Naive B cell (primary cell): ENCODE data around the gene BTG3. TPM values are rescaled to one million over a fixed set of nuclear protein-coding genes. Genes with fewer than 3 reads are reported as not detected.
A peak's percentile ranks its signal among the peaks of the same experiment; 100 is the strongest.

Source experiments
- ATAC-seq, 2 donors: fragments of 150-1000 bp; cut with Tn5 transposase; 2 replicates each; pipeline ENCODE4 v1.10.0; 2021; ENCODE audit warnings: low read depth in 2 of 2, mild to moderate bottlenecking in 2 of 2, moderate library complexity in 2 of 2
- DNase-seq: peaks from one replicate; pipeline ENCODE4 v3.0.0; 2022
- H3K27ac Mint-ChIP-seq, 6 donors: one replicate each; pipeline ENCODE4 v1.8.0; 2020 to 2022; ENCODE audit warnings: mild to moderate bottlenecking in 6 of 6, mixed read lengths in 6 of 6, moderate library complexity in 5 of 6, inconsistent platforms in 2 of 6
- H3K27me3 Mint-ChIP-seq, 3 donors: one replicate each; pipeline ENCODE4 v1.8.0; 2021 to 2022; ENCODE audit warnings: mixed read lengths in 3 of 3, mild to moderate bottlenecking in 1 of 3
- H3K36me3 Mint-ChIP-seq, 2 donors: one replicate each; pipeline ENCODE4 v1.8.0; 2020 to 2022; ENCODE audit warnings: mixed read lengths in 2 of 2, inconsistent platforms in 1 of 2, mild to moderate bottlenecking in 1 of 2
- H3K4me1 Mint-ChIP-seq, 3 donors: one replicate each; pipeline ENCODE4 v1.8.0; 2020 to 2022; ENCODE audit warnings: mixed read lengths in 3 of 3, inconsistent platforms in 1 of 3, mild to moderate bottlenecking in 1 of 3, moderate library complexity in 1 of 3
- H3K4me3 Mint-ChIP-seq, 8 donors: one replicate each; pipeline ENCODE4 v1.8.0; 2020 to 2022; ENCODE audit warnings: mild to moderate bottlenecking in 8 of 8, mixed read lengths in 8 of 8, moderate library complexity in 8 of 8, inconsistent platforms in 2 of 8
- H3K9me3 Mint-ChIP-seq, 7 donors: one replicate each; pipeline ENCODE4 v1.8.0; 2020 to 2022; ENCODE audit warnings: mixed read lengths in 7 of 7, mild to moderate bottlenecking in 5 of 7, inconsistent platforms in 2 of 7, moderate library complexity in 1 of 7
- polyA plus RNA-seq, 6 donors: library from polyadenylated mRNA; unstranded; fragments of 300-500 nt; fragmentation: Illumina TruSeq; gene quantifications; one replicate each; pipeline ENCODE4 v1.2.3, GENCODE V29; 2021; ENCODE audit warnings: low read depth in 6 of 6

BTG3 gene
- polyA plus RNA-seq, 6 donors from 2014 or later: 5.5 to 9.7 (median 7.9) TPM

GRCh38 chr21:17578162-17578561 is 34.5 kb downstream of the BTG3 start:
- Mint-ChIP-seq H3K36me3 (no peaks in the 10 kb centered on the region), H3K27ac (no peak overlapping the region), H3K27me3 (peaks cover 7 to 20% (median 12%) of the 10 kb centered on the region in 3 donors), H3K4me3 (peak overlapping the region in 1 of 8 donors; percentile 34), H3K9me3 (no peaks in the 10 kb centered on the region), H3K4me1 (no peaks in the 10 kb centered on the region)
- DNase-seq (no peak), ATAC-seq (no peak)

- Mint-ChIP-seq H3K9me3 (no peaks in the 10 kb centered on the region), H3K27me3 (peaks cover 11 to 25% (median 15%) of the 10 kb centered on the region in 3 donors), H3K27ac (no peak overlapping the region), H3K36me3 (no peaks in the 10 kb centered on the region), H3K4me1 (no peaks in the 10 kb centered on the region), H3K4me3 (no peak overlapping the region)
- ATAC-seq: no peak
- DNase-seq: no peak
Measured at GRCh38 chr21:17577701-17578100, 35.0 kb downstream of the BTG3 start.

- H3K27ac Mint-ChIP-seq: no peak overlapping the region
- H3K36me3 Mint-ChIP-seq: no peaks in the 10 kb centered on the region
- DNase-seq (no peak), ATAC-seq (no peak)
- no peaks in the 10 kb centered on the region for H3K4me1 Mint-ChIP-seq
- H3K9me3 Mint-ChIP-seq: no peaks in the 10 kb centered on the region
- no peak overlapping the region for H3K4me3 Mint-ChIP-seq
- peaks cover 6 to 28% (median 11%) of the 10 kb centered on the region in 3 donors for H3K27me3 Mint-ChIP-seq
Measured at GRCh38 chr21:17576080-17576835, 36.4 kb downstream of the BTG3 start.

GRCh38 chr21:17575076-17575475 is 37.6 kb downstream of the BTG3 start:
- Mint-ChIP-seq H3K27me3 (peaks cover 6 to 33% (median 14%) of the 10 kb centered on the region in 3 donors), H3K4me1 (no peaks in the 10 kb centered on the region), H3K27ac (peak overlapping the region in 1 of 6 donors; percentile 11), H3K4me3 (no peak overlapping the region), H3K9me3 (no peaks in the 10 kb centered on the region), H3K36me3 (no peaks in the 10 kb centered on the region)
- DNase-seq (no peak), ATAC-seq (no peak)

GRCh38 chr21:17572431-17572830 is 40.3 kb downstream of the BTG3 start:
- H3K4me3 Mint-ChIP-seq: no peak overlapping the region
- DNase-seq (no peak), ATAC-seq (no peak)
- no peaks in the 10 kb centered on the region for H3K36me3 Mint-ChIP-seq
- no peaks in the 10 kb centered on the region for H3K4me1 Mint-ChIP-seq
- H3K27me3 Mint-ChIP-seq: peaks cover 6 to 29% (median 17%) of the 10 kb centered on the region in 3 donors
- no peaks in the 10 kb centered on the region for H3K9me3 Mint-ChIP-seq
- no peak overlapping the region for H3K27ac Mint-ChIP-seq

GRCh38 chr21:17570786-17571185 is 41.9 kb downstream of the BTG3 start:
- Mint-ChIP-seq H3K36me3 (no peaks in the 10 kb centered on the region), H3K4me1 (no peaks in the 10 kb centered on the region), H3K9me3 (no peaks in the 10 kb centered on the region), H3K4me3 (no peak overlapping the region), H3K27ac (no peak overlapping the region), H3K27me3 (peaks cover 6 to 29% (median 17%) of the 10 kb centered on the region in 3 donors)
- DNase-seq: no peak
- no peak for ATAC-seq

GRCh38 chr21:17560377-17561025 is 52.2 kb downstream of the BTG3 start:
- H3K27ac Mint-ChIP-seq: no peak overlapping the region
- H3K4me1 Mint-ChIP-seq: no peaks in the 10 kb centered on the region
- H3K4me3 Mint-ChIP-seq: no peak overlapping the region
- DNase-seq (no peak), ATAC-seq (no peak)
- H3K9me3 Mint-ChIP-seq: peaks cover 0 to 1% (median 0%) of the 10 kb centered on the region in 7 donors
- H3K36me3 Mint-ChIP-seq: no peaks in the 10 kb centered on the region
- H3K27me3 Mint-ChIP-seq: peaks cover 0 to 12% (median 0%) of the 10 kb centered on the region in 3 donors

- Mint-ChIP-seq H3K4me3 (peak overlapping the region in 1 of 8 donors; percentile 64), H3K27ac (no peak overlapping the region), H3K4me1 (no peaks in the 10 kb centered on the region), H3K36me3 (no peaks in the 10 kb centered on the region), H3K27me3 (peaks cover 0 to 4% (median 4%) of the 10 kb centered on the region in 3 donors), H3K9me3 (no peaks in the 10 kb centered on the region)
- DNase-seq (no peak), ATAC-seq (no peak)
Measured at GRCh38 chr21:17554679-17555465, 57.8 kb downstream of the BTG3 start.

- no peaks in the 10 kb centered on the region for H3K4me1 Mint-ChIP-seq
- ATAC-seq (no peak), DNase-seq (no peak)
- no peak overlapping the region for H3K4me3 Mint-ChIP-seq
- H3K27me3 Mint-ChIP-seq: peaks cover 0 to 4% (median 4%) of the 10 kb centered on the region in 3 donors
- H3K9me3 Mint-ChIP-seq: no peaks in the 10 kb centered on the region
- H3K36me3 Mint-ChIP-seq: no peaks in the 10 kb centered on the region
- H3K27ac Mint-ChIP-seq: no peak overlapping the region
Measured at GRCh38 chr21:17554120-17554519, 58.6 kb downstream of the BTG3 start.

GRCh38 chr21:17552410-17552809 is 60.3 kb downstream of the BTG3 start:
- H3K9me3 Mint-ChIP-seq: no peaks in the 10 kb centered on the region
- no peaks in the 10 kb centered on the region for H3K4me1 Mint-ChIP-seq
- no peak for DNase-seq
- no peak overlapping the region for H3K27ac Mint-ChIP-seq
- no peak for ATAC-seq
- peaks cover 4 to 8% (median 8%) of the 10 kb centered on the region in 3 donors for H3K27me3 Mint-ChIP-seq
- H3K4me3 Mint-ChIP-seq: no peak overlapping the region
- H3K36me3 Mint-ChIP-seq: no peaks in the 10 kb centered on the region

GRCh38 chr21:17550671-17551308 is 61.9 kb downstream of the BTG3 start:
- H3K36me3 Mint-ChIP-seq: no peaks in the 10 kb centered on the region
- H3K27me3 Mint-ChIP-seq: peaks cover 4 to 10% (median 8%) of the 10 kb centered on the region in 3 donors
- peaks cover 0 to 3% (median 0%) of the 10 kb centered on the region in 7 donors for H3K9me3 Mint-ChIP-seq
- no peak overlapping the region for H3K4me3 Mint-ChIP-seq
- H3K27ac Mint-ChIP-seq: no peak overlapping the region
- H3K4me1 Mint-ChIP-seq: no peaks in the 10 kb centered on the region
- ATAC-seq (no peak), DNase-seq (no peak)

GRCh38 chr21:17548262-17548661 is 64.4 kb downstream of the BTG3 start:
- Mint-ChIP-seq H3K9me3 (peaks cover 0 to 3% (median 0%) of the 10 kb centered on the region in 7 donors), H3K36me3 (no peaks in the 10 kb centered on the region), H3K4me3 (no peak overlapping the region), H3K4me1 (no peaks in the 10 kb centered on the region), H3K27ac (no peak overlapping the region), H3K27me3 (peaks cover 8 to 11% (median 9%) of the 10 kb centered on the region in 3 donors)
- no peak for DNase-seq
- no peak for ATAC-seq

GRCh38 chr21:17545007-17545406 is 67.7 kb downstream of the BTG3 start:
- peaks cover 11 to 18% (median 15%) of the 10 kb centered on the region in 3 donors for H3K27me3 Mint-ChIP-seq
- DNase-seq (no peak), ATAC-seq (no peak)
- H3K4me1 Mint-ChIP-seq: no peaks in the 10 kb centered on the region
- H3K36me3 Mint-ChIP-seq: no peaks in the 10 kb centered on the region
- peaks cover 0 to 3% (median 0%) of the 10 kb centered on the region in 7 donors for H3K9me3 Mint-ChIP-seq
- H3K27ac Mint-ChIP-seq: no peak overlapping the region
- no peak overlapping the region for H3K4me3 Mint-ChIP-seq
